HG03060 (cell line): ENCODE results near the gene DHFR2.
"Not testable (repeated sequence)": the region's sequence is repeated elsewhere in the genome, so short reads cannot be mapped to it uniquely, and the experiment has no call there.

Source experiments
- ATAC-seq: cut with Tn5 transposase; IDR thresholded peaks from one replicate; pipeline ENCODE4 v1.9.1; 2021; ENCODE audit warnings: low read depth, moderate number of reproducible peaks; ENCODE audit not compliant: unreplicated experiment

Gene DHFR2

DNA sequence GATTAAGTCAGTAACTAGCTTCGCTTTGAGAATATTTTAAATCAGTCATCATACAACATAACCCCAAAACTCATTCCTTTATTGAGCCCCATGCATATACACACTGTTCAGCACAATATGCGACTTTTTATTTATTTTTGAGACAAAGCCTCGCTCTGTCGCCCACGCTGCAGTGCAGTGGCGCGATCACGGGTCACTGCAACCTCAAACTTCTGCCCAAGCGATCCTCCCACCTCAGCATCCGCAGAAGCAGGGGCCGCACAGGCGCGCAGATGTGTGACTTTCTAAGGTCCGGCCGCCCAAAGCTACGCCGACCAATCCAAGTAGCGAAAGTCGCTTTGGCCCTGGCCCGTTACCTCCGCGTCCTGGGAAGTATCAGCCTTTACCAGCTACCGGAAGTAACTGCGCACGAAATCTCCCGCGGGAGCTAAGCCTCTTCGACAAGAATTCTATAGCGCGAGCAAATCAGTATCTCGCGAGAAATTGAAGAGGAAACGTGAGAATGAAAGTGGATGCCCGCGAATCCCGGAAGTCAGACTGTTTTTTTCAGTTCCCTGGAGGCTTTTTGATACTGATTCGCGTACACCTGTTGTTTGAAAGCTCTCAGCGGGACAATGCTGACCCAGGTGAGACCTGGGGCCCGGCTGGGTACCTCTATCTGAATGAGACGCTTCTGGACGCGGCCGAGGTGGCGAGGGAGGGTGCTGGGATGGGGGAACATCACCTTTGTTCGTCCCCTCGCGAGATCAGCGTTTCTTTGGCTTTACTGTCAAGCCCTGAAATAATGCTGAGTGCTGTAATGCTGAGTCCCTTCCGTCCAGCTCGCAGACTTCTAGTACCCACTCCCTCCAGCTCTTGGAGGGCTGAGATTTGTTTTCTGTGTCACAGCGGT is at the start of gene DHFR2, which contains the start of gene NSUN3:
DHFR2 (minus strand) TSS at position 404 of the 892 bp plus-strand sequence. CDS start 1,405 bp downstream, outside the sequence.
NSUN3 (plus strand) TSS at position 549 of the 892 bp plus-strand sequence; CDS start at position 615, 66 bp downstream.
- ATAC-seq: peak; percentile 88

DNA sequence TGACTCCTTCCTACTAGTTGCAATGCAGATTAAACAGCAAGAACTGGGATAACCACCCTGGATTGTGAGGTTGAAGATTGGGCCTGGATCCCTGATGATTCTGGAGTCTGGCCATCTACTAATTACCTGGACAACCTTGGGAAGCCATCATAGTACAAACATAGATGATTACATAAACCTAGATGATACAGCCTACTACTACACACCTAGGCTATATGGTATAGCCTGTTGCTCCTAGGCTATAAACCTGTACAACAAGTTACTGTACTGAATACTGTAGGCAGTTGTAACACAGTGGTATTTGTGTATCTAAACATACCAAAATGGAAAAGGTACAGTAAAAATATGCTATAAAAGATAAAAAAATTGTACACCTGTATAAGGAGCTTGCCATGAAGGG is 48.1 kb upstream of the DHFR2 start:
- ATAC-seq: no peak

DNA sequence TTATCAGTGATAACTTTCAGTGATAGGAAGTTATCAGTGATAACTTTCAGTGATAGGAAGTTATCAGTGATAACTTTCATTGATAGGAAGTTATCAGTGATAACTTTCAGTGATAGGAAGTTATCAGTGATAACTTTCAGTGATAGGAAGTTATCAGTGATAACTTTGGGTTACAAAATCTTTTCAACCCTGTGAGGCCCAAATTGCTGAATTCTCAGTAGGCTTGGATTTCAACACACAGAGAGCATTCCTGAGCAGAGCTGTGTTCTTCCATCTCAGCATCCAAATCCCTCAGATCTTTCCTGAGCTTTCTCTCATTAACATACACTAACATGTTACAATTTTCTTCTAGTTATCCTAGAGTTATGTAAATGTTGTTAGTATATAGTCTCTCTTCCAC is 47.5 kb upstream of the DHFR2 start:
- ATAC-seq: not testable (repeated sequence)

DNA sequence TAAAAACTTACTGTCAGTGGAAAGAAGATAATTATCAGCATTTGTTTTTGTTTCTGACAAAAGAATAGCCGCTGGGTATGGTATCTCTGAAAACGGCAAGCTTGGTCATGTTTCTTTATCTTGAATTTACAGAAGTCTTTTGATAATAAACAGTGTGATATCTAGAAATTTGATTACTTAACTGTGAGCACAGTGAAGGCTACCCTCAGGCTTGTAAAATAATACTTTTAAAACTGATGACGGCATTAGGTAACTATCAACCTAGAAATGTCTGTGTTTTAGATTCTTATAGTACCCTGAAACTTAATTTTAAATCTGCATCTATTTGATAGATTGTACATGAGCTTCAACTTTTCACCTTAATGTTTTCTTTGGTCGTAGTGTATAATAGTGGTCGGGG is 43.6 kb upstream of the DHFR2 start:
- no peak for ATAC-seq

DNA sequence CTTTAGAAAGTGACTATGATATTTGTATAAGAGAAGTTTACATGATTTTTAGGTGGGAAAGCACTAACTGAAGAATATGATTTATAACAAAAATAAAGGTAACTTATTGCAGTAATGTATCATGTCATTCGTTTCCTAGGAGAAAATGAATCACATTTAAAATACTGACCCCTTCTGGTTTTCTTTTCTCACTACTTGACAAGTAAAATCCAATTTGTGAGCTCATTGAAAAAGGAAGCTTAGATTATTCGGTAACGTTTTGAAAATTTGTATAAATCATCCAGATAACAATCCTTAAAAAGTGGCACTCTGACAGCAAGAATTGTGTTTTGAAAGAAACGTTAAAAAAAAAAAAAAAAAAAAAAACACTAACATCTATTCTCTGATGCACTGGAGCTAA is 39.1 kb upstream of the DHFR2 start:
- no peak for ATAC-seq

DNA sequence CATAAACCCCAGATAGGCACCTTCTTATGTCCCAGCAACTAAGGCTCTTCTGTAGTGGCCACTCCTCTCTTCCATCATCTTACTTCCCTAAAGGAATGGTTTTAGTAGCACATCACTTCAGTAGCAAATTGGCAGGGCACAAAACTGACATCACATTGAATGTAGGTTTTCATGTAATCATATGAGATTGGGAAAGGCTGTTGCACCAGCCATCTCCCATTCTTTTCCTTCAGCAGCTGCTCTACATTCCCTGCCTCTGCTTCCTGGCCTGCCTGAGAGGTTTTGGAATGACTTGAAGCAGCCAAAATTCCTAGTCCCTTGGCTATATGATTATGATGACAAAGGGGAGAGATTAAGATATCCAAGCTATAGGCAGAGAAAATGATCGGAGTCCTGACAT is 36.6 kb upstream of the DHFR2 start:
- ATAC-seq: no peak

DNA sequence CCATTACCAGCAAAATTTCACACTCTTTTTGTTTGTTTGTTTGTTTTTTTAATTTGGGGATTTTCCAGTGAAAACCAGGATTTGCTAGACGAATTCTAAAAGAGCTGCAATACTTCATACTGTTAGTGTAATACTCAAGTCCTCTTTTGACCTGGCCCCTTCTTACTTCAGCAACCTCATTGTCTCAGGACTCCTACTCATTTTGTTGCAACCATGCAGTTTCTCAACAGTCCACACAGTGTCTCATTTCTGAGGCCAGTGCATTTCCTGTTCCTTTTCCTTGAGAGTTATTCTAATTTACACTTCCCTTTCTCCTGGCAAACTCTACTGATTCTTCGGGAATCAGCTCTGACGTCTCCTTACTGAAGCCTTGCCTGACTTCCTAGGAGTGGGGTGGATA is 35.7 kb upstream of the DHFR2 start:
- no peak for ATAC-seq

DNA sequence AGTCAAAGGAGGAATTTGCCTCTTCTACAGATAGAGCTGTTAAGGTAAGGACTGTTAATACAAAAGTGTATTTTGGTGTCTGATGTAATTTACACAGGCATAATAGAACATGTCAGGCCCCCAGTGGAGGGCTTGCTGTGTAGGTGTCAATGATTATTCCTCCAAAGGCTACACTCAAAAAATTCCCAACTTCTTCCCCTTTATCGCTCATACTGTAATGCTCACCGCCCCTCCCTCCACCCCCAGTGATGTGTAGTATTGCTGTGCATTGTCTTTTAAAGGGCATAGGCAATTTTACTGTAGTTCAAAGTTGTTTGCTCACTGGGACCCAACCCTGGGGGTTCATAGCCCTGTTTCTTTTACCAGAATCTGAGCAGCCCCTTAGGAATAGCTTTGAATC is 32.4 kb upstream of the DHFR2 start:
- no peak for ATAC-seq

DNA sequence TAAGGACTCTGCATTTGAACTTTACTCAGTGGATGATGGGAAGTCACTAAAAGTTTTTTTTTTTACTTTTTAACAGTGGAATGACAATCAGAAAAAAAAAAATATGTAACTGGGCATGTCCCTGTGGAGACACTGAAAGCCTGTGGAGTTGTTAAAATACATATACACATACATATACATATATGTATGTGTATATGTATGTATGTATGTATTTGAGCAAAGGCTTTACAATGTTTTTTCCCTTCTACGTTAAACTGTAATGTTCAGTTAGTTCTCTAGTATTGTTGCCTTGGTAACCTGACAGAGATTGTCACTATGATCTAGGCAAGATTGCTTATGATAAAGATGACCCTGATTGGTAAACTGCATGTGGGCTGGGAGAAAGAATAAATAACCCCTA is 30.4 kb upstream of the DHFR2 start:
- ATAC-seq: no peak

DNA sequence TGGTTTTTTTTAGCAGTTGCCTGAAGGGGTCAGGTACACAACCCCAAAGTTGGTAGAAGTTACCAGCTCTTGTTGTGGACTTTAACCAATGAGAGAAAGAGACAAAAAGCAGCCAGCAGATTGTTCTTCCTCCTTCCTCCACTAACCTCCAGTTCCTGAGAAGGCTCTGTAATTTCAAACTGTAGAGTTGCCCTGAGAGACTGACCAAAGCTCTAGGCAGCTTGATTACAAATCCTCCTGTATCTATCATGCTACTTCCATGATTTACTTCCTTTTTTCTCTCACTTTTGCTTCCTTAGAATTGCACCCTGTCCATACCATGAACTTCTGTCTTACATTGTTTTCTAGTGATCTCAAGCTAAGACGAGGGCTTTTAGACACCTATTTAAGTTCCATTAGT is 29.4 kb upstream of the DHFR2 start:
- no peak for ATAC-seq

DNA sequence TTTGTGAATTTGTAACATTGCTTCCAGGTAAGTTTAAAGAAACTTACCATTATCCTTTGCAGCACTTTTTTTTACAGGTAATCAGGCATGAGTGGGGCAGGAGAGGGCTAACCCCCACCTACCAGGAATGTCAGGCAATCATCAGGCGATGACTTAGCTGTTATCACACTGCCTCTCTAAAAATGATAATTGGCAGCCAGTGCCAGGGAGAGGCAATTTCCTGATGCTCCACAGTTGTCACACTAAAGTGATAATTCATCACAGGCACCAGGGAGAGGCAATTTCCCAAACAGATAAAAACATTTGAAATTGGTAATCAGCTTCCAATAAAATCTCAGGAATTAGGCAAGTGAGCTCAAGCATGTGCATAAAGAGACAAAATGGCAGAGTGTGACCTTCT is 26.4 kb upstream of the DHFR2 start:
- no peak for ATAC-seq

DNA sequence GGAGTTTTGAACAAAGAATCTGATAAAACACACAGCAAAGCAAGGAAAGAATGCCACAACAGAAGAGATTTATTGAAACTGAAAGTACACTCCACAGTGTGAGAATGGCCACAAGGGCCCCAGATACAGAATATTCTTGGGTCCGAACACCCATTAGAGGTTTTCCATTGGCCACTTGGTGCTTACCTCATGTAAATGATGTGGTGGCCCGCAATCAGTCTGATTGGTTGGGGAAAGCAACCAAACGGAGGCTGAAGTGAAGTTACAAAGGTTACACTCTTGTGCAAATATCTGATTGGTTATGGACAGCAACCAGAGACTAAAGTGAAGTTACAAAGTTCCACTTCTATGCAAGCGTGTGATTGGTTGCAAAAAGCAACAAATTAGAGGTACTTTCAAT is 20.5 kb upstream of the DHFR2 start:
- no peak for ATAC-seq

DNA sequence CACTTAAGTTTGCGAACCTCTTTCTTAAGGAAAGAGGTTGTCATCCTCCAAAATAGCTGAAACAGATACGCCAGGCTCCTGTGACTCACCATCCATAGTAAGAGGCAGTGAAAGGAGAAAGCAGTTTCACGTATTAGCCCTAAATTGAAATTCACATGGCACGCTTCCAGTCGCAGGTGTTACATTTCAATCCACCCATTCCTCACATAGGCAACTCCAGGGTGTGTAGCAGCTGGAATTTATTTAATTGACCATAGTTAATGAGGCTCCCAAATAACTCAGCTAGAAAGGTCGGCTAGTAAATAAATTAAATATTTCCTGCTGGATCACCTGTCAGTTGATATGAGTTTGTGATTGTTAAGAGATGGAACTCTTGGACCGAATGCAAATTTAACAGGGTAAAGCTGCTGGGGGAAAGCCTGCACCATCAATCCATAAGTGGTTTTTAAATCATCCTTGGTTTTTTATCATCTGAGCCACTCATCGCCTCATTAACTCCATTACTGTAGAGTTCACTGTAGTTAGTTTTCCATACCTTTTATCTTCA is 19.7 kb upstream of the DHFR2 start:
- ATAC-seq: no peak

DNA sequence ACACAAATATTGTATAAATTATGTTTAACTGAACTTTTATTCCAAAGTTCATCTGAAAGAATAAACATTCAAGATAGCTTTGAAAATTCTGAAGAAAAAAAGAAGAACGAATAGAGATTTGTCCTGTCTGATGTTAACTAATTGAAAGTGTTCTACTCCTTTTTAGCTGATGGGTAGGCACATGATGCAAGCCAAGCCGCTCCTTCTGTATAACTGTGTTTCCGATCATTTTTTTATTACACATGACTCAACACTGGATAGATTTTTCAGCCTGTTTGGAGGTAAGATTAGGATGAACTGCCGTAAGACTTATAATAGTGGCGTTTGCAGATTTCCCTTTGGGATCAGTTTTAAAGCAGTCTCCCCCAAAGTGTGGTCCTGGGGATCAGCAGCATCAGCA is 19.2 kb upstream of the DHFR2 start:
- no peak for ATAC-seq

DNA sequence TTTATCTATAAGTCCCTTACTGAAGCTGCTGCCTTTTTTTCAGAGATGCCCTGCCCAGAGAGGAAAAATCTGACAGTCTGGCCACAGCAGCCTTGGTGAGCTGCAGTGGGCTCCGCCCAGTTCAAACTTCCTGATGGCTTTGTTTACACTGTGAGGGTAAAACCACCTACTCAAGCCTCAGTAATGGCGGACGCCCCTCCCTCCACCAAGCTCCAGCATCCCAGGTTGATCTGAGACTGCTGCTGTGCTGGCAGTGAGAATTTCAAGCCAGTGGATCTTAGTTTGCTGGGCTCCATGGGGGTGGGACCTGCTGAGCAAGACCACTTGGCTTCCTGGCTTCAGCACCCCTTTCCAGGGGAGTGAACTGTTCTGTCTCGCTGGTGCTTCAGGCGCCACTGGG is 17.8 kb upstream of the DHFR2 start:
- not testable (repeated sequence) for ATAC-seq

DNA sequence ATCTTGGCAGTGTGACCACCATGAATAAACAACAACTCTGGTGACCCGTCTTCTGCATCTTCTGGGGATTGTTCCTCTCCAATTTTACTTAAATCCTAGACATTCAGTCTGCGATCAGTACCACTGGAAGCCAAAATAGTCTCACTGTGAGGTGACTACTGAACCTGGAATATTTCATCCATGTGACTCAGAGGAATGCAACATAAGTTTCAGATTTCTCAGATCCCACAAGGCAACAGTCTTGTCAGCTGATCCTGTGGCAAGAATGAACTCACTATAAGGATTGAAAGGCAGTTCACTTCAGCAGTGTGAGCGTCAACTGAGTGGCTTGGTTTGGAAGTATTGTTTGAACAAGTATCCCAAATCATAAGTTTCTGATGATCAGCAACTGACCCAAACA is 13.3 kb upstream of the DHFR2 start:
- no peak for ATAC-seq

DNA sequence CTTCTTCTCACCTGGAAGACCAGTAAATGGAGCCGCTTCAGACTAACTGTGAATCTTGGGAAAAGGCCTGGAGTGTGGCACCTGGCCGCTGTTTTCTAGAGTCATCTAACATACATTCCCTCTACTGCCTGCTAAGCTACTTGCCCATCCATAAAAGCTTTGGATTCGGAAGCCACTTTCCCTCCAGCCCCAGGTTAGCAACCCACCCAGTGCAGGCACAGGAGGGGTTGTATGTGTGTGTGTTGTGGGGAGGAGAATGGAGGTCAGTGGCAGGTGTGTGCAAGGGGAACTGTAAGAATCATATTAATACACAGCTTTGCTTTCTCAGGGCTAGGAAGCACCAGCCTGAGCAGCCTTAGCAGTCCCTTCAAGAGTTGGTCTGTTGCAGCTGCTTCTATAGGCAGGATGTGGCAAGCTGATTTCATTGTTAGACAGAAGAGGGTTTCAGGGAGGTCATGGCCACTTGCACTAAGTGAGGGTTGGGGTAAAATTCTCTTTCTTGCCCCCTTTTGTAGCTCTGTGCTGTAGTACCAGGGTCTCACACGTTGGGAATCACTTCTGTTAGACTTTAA is 9.1 kb upstream of the DHFR2 start:
- peak; percentile 55 for ATAC-seq

DNA sequence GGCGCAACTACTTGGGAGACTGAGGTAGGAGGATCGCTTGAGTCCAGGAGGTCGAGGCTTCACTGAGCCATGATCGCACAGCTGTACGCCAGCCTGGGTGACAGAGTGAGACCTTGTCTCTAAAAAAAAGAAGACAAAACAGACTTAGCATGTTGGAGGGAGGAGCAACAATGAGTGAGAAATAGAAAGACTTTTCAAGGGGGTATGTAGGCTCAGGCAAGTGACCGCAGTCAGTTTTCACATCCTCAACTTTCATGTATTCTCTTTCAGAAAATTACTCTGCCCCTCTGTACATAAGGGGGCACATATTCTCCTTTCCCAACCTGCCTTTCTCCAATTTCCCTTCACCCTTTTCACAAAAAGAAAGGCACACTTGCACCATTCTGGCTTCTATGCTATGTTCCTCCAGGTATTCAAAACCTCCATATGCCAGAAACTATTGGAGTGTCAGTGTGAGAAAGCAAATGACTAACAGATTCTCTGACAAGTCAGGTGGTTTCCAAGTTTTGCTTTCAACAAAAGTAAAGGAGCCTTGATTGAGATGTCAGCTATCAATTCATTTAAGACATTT is 7.7 kb upstream of the DHFR2 start:
- peak; percentile 69 for ATAC-seq

DNA sequence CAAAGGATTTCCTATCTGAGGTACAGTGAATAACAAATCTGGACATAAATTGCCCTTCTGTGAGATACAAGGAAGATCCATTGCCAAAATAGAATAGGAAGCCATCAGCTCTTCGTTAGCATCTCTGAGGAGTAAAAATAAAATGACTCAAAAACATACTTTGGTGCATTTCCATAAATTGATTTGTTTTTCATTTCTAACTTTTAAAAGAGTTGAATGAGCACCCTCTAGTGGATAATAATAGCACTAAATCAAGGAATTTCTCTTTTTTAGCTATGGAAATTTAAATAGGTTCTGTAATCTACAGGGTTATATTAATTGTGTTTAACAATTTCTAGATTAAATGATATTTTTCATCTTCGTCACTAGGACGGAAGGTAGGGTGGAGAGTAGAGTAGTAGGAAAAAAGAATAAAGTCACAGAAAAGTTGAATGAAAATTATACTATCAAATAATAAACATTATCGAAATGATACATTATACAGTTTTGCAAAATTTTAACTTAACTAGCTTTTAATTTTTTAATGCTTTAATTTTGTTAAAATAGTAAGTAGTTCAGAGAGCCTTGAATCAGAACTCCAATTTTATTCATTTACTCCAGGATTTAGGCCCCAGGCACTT is 6.6 kb upstream of the DHFR2 start:
- ATAC-seq: no peak

DNA sequence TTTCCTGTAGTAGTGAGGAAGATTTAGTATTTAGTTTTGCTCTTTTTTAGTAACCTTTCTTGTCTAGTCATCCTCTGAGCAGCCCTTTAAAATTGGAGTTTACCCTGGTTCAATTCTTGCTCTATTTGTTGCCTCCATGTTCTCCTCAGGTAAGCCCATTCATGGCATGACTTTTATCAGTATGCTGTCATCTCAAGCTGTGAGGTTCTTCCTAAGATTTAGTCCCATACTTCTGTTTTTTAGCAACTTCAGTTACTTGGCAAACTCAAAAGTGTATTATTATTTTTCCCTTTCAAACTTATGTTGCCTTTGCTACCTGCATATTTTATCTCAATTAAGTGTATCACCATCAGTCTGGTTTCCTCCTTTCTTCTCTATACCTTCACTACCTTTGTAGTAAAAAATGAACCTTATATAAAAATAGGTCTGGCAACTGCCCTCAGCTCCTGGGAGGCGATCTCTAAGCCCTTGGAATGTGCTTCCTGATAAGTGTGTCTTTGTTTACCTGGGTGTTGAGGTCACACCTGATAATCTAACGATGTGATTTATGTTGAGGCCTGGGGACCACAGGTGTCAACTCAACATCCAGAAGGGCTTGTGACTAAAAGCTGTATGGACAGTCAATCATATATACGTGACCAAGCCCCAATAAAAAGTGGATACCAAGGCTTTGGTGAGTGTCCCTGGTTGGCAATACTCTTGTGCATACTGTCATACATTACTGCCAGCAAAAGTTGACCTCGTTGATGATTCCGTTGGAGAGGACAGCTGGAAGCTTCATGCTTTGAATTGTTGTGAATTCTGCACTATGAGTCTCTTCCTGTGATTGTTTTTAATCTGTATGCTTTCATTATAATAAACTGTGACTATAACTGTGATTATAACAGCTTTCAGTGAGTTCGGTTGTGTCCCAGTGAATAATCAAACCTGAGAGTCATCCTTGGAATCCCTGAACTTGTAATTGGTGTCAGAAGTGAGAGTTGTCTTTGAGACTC is 4.1 kb upstream of the DHFR2 start:
- no peak for ATAC-seq
